Inferior parietal cortex (tissue), 1 donor: ENCODE results near the gene OSER1.

Experiments
- DNase-seq: peaks from one replicate; pipeline ENCODE4 v3.0.0-alpha.2; 2016; ENCODE audit errors: extremely low spot score

Gene OSER1

DNA sequence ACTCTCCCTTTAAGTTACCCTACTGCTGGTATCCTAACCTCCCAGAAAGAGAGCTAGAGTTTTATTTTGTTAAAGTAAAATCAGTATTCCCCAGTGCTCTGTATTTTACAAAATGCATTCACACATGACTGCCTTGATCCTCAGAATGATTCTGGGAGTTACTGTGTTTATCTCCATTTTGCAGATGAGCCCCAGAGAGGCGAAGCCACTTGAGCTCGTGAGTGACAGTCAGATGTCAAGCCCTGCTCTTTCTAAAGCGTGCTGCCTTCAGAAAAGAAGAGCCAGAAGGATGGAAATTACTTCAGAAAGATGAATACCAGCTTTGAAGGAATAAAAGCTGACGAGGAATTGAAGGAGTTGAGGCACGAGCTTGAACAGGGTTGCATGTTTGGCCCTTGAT lies 14.1 kb upstream of the OSER1 start:
- no peak for DNase-seq

DNA sequence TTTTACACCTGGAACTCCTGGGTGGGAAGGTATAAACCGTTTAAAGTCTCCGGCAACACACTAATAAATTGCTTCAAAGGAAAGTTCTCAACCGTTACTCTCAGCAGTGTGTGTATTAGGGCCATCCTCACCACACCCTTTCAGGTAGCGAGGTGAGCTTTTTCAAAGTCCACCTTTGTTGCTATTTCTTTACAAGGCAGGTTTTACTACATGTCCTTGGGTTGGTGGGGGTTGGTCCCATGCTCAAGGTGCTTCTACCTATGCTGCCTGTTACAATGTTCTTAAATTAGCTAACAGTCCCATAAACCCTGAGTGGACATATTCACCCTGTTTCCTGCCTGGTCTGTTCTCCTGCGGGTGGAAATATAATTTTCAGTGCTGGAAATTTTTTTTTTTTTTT lies 13.2 kb upstream of the OSER1 start:
- DNase-seq, result no peak

DNA sequence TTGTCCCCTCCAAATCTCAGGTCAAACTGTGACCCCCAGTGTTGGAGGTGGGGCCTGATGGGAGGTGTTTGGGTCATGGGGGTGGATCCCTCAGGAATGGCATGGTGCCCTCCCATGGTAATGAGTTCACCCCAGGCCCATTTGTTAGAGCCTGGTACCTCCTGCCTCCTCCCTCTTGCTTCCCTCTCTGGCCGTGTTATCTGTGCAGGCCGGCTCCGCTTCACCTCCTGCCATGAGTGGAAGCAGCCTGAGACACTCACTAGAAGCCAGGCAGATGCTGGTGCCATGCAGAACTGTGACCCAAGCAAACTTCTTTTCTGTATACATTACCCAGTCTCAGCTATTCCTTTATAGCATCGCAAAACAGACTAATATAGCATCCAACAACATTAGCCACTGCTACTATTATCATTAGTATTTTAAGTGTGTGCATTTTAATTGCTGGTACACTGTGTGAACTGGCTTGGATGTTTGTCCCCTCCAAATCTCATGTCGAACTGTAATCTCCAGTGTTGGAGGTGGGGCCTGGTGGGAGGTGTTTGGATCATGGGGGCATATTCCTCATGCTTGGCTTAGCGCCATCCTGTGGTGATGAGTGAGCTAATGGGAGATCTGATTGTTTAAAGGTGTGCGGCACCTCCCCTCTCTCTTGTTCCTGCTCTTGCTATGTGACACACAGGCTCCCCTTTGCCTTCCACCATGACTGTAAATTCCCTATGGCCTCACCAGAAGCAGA lies 12.2 kb upstream of the OSER1 start:
- DNase-seq, result no peak

DNA sequence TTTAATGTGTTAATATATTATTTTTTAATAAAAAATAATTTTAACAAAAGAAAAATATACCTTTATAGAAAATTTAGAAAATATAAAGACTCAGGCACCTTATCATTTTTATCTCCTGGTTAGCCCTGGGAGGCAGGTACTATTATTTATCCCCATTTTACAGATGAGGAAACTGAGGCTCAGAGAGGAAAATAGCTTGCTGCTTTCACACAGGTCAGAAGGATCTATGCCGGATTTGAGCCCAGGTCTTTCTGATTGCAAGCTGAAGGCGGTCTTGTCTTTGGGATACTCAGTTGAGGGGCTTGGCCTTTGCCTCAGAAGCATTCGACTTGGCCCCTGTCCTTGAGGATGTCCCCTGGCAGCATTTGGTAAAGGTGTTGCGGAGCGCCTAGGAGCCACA lies 11.5 kb upstream of the OSER1 start:
- DNase-seq, result no peak

DNA sequence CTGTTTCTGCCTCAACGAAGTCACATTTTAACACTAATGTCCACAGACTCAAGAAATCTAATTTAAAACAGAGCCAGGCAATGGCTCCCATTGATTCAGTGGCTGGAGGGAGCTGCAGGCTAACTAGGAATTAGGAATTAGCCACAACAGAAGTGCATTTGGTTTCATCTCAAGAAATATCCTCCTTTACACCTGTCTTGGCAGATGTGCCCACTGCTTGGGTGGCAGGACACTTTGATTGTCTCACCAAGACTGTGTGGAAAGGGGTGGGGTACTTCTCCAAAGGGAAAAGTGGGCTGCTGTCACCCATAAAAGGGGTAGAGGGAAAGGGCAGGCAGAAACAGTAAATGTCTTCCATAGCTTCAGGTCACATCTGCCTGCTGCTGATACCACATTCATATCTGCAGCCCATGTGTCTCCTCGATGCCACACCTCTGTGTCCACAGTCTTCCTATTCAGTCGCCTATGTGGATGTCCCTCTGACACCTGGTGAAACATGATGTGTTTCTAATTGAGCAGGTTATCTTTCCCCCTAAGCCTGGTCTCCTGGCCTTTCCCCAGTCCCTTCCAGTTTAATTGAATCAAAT lies 10.9 kb upstream of the OSER1 start:
- DNase-seq, result no peak

DNA sequence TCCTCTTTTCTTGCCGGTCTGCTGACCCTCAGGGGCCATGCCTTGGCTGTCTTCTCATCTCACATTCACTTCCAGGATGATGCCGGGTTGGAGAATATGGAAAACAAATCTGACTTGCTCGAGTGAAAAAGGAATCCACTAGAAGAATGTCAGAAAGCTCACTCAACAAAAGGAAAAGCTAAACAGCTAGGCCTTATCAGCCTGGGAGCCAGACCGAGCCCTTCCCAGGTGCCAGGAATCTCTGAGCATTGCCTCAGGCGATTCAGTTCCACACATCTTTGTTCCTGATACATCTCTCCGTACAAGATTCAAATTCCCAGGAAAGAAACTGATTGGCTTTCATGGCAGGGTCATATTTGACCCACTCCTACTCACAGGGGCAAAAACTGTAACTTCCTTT lies 9.2 kb upstream of the OSER1 start:
- no peak for DNase-seq

DNA sequence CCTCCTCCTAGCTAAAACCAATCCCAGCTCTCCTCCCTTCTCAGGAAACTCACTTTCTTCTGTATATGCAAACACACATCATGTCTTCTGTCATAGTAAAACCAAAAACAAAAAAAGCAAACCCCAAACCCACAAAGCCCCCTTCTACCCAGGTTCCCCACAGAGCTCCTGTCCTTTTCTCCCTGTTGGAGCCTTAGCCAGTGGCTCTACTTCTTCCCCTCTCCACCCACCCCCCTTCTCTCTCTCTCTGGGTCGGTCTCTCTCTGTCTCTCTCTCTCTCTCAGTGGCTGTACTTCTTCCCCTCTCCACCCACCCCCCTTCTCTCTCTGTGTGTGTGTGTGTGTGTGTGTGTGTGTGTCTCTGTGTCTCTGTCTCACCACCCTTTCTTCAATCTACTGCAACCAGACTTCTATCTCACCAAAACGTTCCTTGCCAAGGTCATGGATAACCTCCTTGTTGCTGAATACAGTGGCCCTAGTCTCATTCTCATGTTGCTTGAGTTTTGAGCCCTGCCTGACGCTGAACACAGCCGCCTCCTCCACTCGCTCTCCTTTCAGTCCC lies 8.7 kb upstream of the OSER1 start:
- no peak for DNase-seq

DNA sequence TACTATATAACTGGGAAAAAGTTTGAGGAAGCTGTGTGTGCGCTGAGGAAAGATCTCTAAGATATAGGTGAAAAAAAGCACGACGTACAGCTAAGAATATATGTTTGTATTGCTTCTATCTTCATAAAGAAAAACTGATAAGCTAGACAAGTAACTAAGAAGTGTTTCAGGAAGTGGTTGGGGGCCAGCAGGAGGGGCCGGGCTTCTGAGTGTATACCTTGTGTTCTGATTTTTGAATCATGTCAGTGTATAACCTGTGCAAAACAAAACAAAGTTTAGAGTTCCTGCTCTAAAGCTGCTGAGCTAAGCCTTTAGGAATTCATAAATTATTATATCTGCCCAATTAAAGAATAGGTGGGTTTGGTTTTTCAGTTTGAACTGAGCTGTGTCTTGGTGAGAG lies 7.9 kb upstream of the OSER1 start:
- DNase-seq, result no peak

DNA sequence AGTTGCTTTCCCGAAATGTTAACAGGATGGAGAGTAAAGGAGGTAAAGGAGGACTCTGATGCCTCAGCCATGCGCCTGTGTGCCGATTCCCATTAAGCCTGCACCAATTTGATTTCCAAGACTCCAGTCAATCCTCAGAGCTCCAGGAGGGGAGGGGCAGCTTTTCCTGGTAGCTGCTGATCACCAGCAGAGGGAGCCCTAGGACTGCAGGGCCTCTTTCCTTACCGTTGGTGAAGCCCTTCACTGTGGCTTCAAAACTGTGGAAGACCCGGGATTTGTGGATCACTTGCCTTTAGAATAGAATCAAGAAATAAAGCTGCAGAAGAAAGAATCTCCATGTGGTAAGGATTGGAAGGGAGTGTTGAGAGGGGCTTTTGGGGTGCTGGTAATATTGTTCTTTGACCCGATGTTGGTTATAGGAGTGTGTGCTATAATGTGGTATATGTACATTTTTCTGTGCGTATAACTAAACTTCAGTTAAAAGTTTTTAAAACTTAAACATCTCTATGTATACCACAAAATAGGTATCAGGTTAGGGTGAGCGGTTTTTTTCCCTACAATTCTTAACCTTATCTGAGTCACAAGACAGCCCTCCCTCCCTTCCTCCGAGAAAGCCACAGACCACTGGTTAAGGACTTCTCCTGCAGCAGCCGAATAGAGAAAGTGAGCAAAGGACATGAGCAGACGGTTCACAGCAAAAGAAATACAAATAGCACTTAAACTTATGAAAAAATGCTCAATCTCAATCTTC lies 6.9 kb upstream of the OSER1 start:
- DNase-seq, result peak; percentile 75

DNA sequence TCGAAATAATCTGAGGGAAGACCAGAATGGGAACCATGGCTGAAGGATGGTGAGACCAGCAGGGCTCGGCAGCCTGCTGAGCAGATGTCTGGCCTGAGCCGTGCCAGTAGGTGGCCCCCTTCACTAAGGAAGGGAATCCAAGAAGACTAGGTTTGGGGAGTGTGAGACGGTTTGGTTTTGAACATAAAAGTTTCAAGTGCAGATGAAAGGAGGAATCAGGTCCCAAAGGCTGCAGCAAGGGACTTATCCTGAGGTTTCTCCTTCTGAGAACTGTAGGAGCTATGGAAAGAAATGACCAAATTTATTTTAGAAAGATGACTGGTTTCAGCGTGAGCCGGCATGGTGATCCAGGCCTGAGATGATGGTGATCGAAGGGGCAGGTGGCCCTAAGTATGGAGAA lies 4.6 kb upstream of the OSER1 start:
- peak; percentile 71 for DNase-seq

DNA sequence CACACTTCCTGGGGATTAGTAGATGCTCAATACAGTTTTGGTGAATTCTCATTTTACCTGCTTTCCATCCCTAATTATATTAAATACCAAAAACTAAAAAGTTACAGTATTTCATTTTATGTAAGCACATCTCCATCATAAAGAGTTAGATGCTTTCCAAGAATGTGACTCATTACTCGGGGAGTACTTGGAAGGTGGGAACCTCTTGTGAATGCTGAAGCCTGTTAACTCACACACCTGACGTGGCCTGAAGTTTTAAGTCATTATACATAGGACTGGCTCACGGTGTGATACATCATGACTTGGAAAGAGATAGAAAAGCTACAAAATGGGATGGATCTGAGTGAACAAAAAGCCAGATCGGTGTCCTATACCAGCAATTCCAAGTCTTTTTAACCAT lies 2.2 kb upstream of the OSER1 start:
- no peak for DNase-seq

DNA sequence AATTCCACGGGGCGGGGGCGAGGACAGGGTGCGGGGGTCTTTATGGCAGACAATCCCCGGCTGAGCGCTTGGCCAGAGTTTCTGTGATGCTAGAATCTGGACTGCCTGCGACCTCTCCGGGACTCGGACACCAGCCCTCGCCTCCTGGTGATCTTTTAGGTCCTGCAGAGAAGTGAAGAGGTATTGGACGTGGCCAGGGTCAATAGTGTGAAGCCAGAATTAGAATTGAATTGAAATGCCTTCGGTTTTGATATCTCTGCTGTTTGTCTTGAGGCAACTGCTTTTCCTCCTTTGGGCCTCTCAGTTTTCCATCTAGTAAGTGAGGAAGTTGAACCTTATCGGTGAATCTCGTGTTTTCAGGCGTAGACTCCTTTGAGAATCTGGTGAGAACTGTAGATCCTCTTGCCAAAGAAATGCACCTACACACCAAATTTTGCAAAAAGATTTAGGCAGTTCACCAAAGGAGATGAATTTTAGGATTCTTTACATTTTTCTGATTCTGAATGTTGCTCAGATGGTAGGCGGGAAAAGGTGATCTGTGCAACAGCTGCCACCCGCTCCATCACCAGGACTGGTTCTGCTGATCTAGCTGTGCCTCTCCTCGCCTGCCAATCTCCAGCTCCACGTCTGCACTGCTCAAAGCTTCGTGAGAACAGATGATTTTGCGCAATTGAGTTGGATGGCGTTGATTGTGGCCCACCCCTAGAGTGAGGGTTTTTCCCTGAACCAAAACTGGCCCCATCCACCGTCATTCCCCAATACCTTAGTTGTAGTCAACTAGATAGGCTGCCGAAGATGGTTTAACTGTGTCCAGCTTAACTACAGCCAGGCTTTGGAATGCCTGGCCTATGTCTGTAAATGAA lies 837 bp upstream of the OSER1 start:
- DNase-seq, result peak; percentile 55

DNA sequence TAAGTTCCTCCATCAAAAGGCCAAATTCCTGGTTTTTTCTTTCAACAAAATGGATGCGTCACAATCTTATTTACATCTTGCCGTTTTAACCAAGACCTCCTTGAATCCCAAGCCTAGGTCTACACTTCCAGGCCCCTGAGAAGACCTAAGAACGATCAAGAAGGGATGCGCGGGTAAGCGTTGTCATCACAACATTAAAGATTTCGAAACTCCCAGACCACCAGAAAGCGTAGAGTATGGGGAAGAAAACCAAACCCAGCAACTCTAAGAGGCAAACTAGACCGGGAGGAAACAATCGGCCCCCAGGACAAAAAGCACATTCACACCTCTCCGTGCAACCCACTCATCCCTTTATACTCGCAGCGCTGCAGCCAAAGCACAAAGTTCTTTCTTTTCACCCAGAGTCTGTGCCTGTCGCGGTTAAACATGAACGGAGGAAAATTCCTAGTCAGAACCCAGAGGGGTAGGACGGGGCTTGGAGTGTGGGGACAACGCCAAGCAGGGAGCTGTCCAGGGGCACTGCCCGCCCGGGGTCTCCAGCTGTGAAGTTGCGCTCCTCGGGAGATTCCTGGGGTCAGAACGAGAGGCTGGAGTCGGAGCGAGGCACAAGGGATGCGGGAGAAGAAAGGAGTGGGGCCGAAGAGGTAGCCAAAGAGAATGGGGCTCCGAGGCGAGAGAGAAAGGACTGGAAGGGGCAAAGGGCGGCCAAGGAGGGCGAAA lies 725 bp downstream of the OSER1 start:
- DNase-seq, result no peak

DNA sequence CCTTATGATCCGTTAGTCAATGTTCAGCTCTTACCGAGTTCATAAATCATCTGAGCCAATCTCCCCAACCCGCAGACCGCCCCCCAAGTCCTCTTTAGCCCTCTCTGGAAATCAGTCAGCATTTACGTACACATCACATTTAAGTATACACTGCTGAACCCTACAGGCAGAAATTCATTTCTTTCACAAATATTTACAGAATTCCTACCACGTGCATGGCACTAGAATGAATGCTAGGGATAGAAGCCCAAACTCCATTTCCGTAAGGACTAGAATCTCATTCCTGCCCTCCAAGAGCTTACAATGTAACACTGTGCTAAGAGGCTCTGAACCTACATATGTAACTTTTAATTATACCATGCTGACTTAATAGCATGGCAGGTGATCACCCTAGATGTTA lies 1.8 kb downstream of the OSER1 start:
- no peak for DNase-seq

DNA sequence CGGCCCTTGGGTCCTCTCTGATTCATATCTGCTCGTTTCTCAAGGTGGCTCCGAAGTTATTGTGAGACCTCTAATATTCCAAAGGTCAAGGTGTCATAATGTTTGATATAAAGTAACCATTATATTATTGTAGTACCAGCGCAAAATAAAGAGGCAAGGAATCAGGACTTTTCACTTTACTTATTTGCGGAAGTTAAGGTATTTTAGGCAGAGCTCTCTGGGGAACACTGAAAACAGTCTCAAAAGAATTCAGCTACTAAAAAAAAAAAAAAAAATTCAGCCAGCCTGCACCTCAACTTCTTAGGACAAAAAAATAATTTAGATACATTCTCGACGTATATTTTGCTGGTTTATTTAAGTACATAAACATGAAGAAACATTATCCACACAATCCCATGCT lies 2.4 kb downstream of the OSER1 start:
- DNase-seq, result no peak

DNA sequence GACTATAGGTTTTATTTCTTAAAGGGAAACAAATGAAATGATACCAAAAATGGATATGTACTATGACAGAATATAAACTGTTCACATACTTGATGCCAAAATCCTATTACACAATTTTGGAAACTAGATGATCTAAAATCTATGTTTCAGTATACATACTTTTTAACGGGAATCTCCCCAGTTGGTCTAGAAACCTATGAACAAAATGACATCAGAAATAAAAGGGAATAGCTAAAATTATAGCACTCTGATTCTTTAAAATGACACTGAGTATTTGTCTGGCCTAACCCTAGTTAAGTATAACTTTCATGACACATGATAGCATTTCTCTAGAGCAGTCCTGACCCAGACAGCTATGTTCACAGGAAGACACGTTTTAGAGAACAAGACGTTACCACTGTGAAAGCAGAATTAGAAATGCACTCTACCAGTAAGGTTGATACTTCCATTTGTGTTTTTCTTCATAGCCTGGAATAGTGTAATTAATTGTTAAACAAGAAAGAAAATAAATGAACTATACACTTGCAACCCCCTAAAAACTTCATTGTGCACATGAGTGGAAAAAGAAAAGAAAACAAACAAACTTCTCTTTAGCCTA lies 3.3 kb downstream of the OSER1 start:
- DNase-seq, result no peak

DNA sequence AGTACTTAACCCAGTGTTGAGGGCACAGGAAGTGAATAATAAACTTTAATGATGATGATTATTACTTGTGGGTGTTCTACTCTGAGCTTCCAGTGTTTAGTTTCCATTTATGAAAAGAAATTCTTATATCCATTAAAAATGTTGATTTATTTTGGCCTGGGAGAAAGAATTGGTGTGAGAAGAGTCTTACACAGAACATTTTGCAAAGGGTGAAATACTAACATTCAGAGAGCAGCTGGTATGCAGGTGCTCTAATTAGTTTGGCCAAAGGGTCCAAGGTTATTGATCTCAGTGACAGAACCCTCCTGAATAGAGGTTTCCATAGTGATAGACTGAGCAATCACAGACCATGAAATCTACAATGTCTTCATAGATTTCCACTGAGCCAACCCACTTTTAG lies 4.4 kb downstream of the OSER1 start:
- DNase-seq, result no peak

DNA sequence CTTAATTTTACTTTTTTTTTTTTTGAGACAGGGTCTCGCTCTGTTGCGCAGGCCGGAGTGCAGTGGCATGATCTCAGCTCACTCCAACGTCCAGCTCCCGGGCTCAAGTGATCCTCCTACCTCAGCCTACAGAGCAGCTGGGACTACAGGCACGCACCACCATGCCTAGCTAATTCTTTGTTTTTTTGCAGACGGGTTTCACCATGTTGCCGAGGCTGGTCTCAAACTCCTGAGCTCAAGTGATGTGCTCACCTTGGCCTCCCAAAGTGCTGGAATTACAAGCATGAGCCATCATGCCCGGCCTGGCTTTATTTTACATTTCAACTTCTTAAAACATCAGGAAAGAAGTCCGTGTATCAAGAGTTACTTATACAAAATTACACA lies 5.7 kb downstream of the OSER1 start:
- no peak for DNase-seq

DNA sequence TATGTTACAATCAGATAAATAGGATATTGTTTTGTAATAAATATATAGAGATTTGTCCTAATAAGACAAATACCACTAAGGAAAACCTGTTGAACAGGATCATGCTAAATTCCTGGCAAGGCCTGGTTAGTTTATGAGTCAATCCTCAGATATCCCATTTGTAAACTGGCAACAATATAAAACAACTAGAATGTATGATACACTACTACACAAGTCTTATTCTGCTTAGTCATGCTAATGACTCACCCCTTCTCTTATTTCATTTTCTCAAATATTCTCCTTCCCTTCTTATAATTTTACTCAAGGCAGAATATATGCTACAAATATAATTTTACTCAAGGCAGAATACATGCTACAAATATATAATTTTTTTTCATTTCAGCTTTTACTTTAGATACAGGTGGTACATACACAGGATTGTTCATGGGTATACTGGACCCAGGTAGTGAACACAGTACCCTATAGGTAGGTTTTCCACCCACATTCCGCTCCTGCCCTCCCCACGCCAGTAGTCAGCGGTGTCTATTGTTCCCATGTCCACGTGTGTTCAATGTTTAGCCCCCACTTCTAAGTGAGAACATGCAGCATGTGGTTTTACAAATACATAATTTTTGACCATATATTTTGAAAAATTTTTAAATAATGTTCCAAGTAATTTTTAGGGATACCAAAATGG lies 6.3 kb downstream of the OSER1 start:
- no peak for DNase-seq

DNA sequence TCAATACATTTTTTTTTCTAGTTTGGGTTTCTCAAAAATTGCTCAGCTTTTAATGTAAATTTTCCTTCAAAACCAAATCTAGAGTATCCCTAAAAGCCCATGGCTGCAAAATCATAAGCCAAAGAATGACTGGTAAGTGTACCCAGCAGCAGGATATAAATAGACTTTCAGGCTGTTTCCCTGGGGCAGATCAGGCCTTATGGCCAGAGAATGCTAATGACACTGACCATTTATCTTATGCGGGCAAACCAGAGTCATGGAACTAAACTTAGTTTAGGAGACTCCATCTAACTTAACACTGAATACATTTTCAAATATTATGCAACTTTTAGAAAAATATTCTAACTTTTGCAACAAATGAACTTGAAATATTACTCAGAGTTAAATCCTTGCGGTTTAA lies 7.4 kb downstream of the OSER1 start:
- no peak for DNase-seq
